A549 (cell line): ENCODE results near the gene ZFP92.

Experiments
- CEBPB ChIP-seq, 2 experiments: fragments of >200 bp in 1 of 2; sonication (Bioruptor Twin) in 1 of 2; formaldehyde crosslinking in 1 of 2; IDR thresholded peaks; 2 replicates each; pipeline ENCODE4 v1.6.1; 2012 to 2016
- CTCF ChIP-seq: fragments of >200 bp; sonication (Bioruptor Twin); formaldehyde crosslinking; IDR thresholded peaks from 3 replicates; pipeline ENCODE4 v1.5.1; 2016
- SMC3 ChIP-seq: fragments of >200 bp; sonication (Bioruptor Twin); formaldehyde crosslinking; IDR thresholded peaks from 3 replicates; pipeline ENCODE4 v1.6.1; 2018; ENCODE audit warnings: inconsistent platforms

- TF ChIP-seq CEBPB (IDR thresholded peaks at IDR 0.05) (no peak), CTCF (no peak), SMC3 (no peak)
Observed at GRCh38 chrX:153387987-153388721, 23.1 kb upstream of the ZFP92 start.
